OCI-LY3 (cell line): Measurements from ENCODE around the gene MAP7D3.

Source experiments
- CTCF ChIP-seq: fragments of 200-600, 300-600 bp; sonication (generic); IDR thresholded peaks from 2 replicates; pipeline ENCODE4 v1.5.1; 2014; ENCODE audit warnings: antibody characterized with exemption, low read length, low read depth
- EZH2phosphoT487 ChIP-seq: fragments of 200-600 bp; shearing (Covaris generic); IDR thresholded peaks from 2 replicates; pipeline ENCODE4 v1.6.1; 2018; ENCODE audit warnings: antibody characterized with exemption, mixed run types, low read depth

GRCh38 chrX:136199365-136199764 lies 51.8 kb downstream of the MAP7D3 start:
- TF ChIP-seq CTCF (no peak), EZH2phosphoT487 (no peak)
